Retina (tissue), 1 donor: Measurements from ENCODE around the gene CCDC33.

Experiments
- DNase-seq: peaks from one replicate; pipeline ENCODE4 v3.0.0-alpha.2; 2016

The CCDC33 gene

GRCh38 chr15:74233373-74233772 lies 2.8 kb upstream of the CCDC33 start:
- DNase-seq = no peak

GRCh38 chr15:74233851-74234597 lies 2.1 kb upstream of the CCDC33 start:
- no peak for DNase-seq

- no peak for DNase-seq
Observed at GRCh38 chr15:74234598-74234875, 1.6 kb upstream of the CCDC33 start.

- DNase-seq = peak; percentile 43
Observed at GRCh38 chr15:74239051-74239705, 3.1 kb downstream of the CCDC33 start.

GRCh38 chr15:74240002-74240568 lies 4.0 kb downstream of the CCDC33 start:
- DNase-seq = peak; percentile 57

GRCh38 chr15:74240897-74241614 lies 4.9 kb downstream of the CCDC33 start:
- DNase-seq = no peak

GRCh38 chr15:74242441-74243185 lies 6.5 kb downstream of the CCDC33 start:
- DNase-seq = peak; percentile 57

GRCh38 chr15:74243431-74243830 lies 7.3 kb downstream of the CCDC33 start:
- DNase-seq = no peak

GRCh38 chr15:74244822-74245341 lies 8.8 kb downstream of the CCDC33 start:
- no peak for DNase-seq

- peak; percentile 87 for DNase-seq
Observed at GRCh38 chr15:74245342-74245931, 9.3 kb downstream of the CCDC33 start.

GRCh38 chr15:74250266-74250665 lies 14.1 kb downstream of the CCDC33 start:
- DNase-seq = no peak

GRCh38 chr15:74251131-74251811 lies 15.1 kb downstream of the CCDC33 start:
- DNase-seq = no peak

- no peak for DNase-seq
Observed at GRCh38 chr15:74252291-74252690, 16.2 kb downstream of the CCDC33 start.

- peak; percentile 26 for DNase-seq
Observed at GRCh38 chr15:74252721-74253120, 16.6 kb downstream of the CCDC33 start.

- DNase-seq = peak; percentile 72
Observed at GRCh38 chr15:74253211-74253921, 17.2 kb downstream of the CCDC33 start.

GRCh38 chr15:74257105-74257504 lies 21.0 kb downstream of the CCDC33 start:
- peak; percentile 47 for DNase-seq

GRCh38 chr15:74257623-74258022 lies 21.5 kb downstream of the CCDC33 start:
- DNase-seq = no peak

GRCh38 chr15:74258456-74259291 lies 22.5 kb downstream of the CCDC33 start:
- DNase-seq = peak; percentile 83

GRCh38 chr15:74259292-74259648 lies 23.1 kb downstream of the CCDC33 start:
- no peak for DNase-seq
